ENCODE data around the gene SRSF10.

DNA sequence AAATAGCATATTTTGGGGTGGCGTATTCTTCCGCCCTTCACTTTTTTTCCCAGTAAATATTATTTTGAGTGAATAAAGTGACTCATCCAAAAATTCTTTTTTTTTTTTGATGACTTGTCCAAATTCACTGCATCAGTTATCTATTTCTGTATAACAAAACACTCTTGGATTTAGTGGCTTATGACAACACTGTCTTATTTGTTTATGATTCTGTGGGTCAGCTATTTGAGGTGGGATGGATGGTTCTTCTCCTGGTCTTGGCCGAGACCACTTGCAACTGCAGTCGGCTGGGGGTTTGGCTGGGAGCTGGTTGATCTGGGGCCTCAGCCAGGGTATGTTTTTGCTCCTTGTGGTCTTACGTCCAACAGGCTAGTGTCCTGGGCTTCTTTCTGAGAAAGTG lies 39.9 kb upstream of the SRSF10 start:
- TF ChIP-seq, protein P1, sequence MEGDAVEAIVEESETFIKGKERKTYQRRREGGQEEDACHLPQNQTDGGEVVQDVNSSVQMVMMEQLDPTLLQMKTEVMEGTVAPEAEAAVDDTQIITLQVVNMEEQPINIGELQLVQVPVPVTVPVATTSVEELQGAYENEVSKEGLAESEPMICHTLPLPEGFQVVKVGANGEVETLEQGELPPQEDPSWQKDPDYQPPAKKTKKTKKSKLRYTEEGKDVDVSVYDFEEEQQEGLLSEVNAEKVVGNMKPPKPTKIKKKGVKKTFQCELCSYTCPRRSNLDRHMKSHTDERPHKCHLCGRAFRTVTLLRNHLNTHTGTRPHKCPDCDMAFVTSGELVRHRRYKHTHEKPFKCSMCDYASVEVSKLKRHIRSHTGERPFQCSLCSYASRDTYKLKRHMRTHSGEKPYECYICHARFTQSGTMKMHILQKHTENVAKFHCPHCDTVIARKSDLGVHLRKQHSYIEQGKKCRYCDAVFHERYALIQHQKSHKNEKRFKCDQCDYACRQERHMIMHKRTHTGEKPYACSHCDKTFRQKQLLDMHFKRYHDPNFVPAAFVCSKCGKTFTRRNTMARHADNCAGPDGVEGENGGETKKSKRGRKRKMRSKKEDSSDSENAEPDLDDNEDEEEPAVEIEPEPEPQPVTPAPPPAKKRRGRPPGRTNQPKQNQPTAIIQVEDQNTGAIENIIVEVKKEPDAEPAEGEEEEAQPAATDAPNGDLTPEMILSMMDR (IDR thresholded peaks at IDR 0.05), result no peak
- TF ChIP-seq POLR2A (IDR thresholded peaks at IDR 0.05), result no peak

Data from body of pancreas (tissue), 4 donors.